K562 treated with DMSO at 1 percent for 12 hours (cell line): ENCODE measurements around the gene PMFBP1. TPM values are rescaled to one million over a fixed set of nuclear protein-coding genes. Genes with fewer than 3 reads are reported as not detected.

Source experiments
- total RNA-seq: library from RNA; unstranded; fragments of 300-600 nt; gene quantifications from 2 replicates; pipeline ENCODE4 v1.2.3, GENCODE V29; 2022; ENCODE audit not compliant: insufficient read depth

The PMFBP1 gene
- 2.3 TPM in 1 of 2 replicates, not detected in the other for total RNA-seq

GRCh38 chr16:72172105-72173034 is at the start of gene PMFBP1:
Gene PMFBP1, minus strand, starts transcription at chr16:72172155. Its CDS starts 947 bp downstream, at chr16:72171208.

GRCh38 chr16:72093448-72094265 is 78.3 kb downstream of the PMFBP1 start, which contains the start of the genes DHX38 and TXNL4B:
Gene DHX38, plus strand, starts transcription at chr16:72093847. Its CDS starts 2,311 bp downstream, at chr16:72096158.
Gene TXNL4B, minus strand, starts transcription at chr16:72093620. Its CDS starts 2,871 bp downstream, at chr16:72090749.

Other genes with a start within 250 kb of the PMFBP1 start
- gene PKD1L3, start 171.8 kb downstream of the PMFBP1 start, total RNA-seq, result not detected in 2 replicates
- 1.4 and 2.7 TPM in 2 replicates for gene DHODH, start 163.4 kb downstream of the PMFBP1 start, total RNA-seq
- not detected in 2 replicates for gene HP, start 117.7 kb downstream of the PMFBP1 start, total RNA-seq
- not detected in 2 replicates for gene HPR, start 108.9 kb downstream of the PMFBP1 start, total RNA-seq
- 5.2 and 10.5 TPM in 2 replicates for gene TXNL4B, start 78.5 kb downstream of the PMFBP1 start, total RNA-seq
- gene DHX38, start 78.3 kb downstream of the PMFBP1 start, total RNA-seq, result 38.2 and 59.0 TPM in 2 replicates